ENCODE measurements around the gene ANKRD63. TPM values are rescaled to one million over a fixed set of nuclear protein-coding genes. Genes with fewer than 3 reads are reported as not detected.

Gene ANKRD63
- total RNA-seq, 1 experiment from 2014 or later: 0.72 TPM

DNA sequence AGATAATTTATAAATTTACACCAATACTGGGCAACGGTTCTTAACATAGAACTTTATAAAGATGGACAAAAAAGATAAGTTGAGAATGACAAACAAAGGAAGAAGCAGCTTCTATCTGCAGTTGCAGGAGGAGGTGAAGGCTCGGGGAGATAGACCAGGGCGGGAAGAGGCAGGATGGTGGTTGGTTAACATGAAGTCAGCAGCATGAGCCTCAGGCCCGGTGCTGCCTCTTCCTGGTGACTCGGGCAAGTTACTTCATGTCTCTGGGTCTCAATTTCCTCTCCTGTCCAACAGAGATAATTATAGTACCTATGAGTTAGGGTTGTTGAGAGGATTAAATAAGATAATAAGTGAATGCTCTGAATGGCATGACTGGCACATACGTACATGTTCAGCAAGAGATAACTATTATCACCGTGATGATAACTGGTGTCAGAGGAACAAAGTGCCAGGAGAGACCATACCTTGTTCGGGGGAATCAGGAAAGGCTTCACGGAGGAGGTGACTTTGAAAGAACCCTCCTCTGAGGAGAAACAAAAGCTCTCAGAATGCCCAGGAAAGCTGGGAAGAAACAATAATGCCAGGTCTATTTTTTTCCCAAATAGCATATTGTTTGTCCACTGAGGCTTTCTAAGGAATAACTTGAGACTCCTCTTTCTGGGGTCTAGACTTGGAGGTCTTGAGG lies 39.6 kb downstream of the ANKRD63 start:
- BruUV-seq (replicated peaks): no TSS peak
- Histone ChIP-seq H3K27me3 (ENCODE audit: control insufficient read depth, insufficient read depth, low read length) (no peaks in the 10 kb centered on the region), H3K4me3 (ENCODE audit: low read depth in 2 of 2, low read length in 2 of 2) (no peak overlapping the region), H3K36me3 (ENCODE audit: control insufficient read depth, insufficient read depth, low read length) (no peaks in the 10 kb centered on the region), H3K4me1 (ENCODE audit: control insufficient read depth, insufficient read depth, low read length) (peaks cover 16% of the 10 kb centered on the region), H3K9me3 (ENCODE audit: control insufficient read depth, insufficient read depth, low read depth, low read length) (no peaks in the 10 kb centered on the region), H3K27ac (ENCODE audit: low read length) (no peak overlapping the region)
- ATAC-seq: no peak
- ChIA-PET CTCF (no interaction called here), POLR2A (no interaction called here)
- in situ Hi-C loops (cut with HindIII; ENCODE audit: low pct_unique_long_range_greater_than_20kb, low sequenced_read_pairs) (no loop called here), intact Hi-C loops (cut with micrococcal nuclease; ENCODE audit: unreplicated experiment) (no loop called here)
- TF ChIP-seq POLR2AphosphoS5 (IDR thresholded peaks at IDR 0.05; ENCODE audit: low read depth, low read length) (no peak), SIN3A (IDR thresholded peaks at IDR 0.05; ENCODE audit: borderline replicate concordance, insufficient read depth, low read depth, low read length) (no peak), TCF7L2 (IDR thresholded peaks at IDR 0.05; ENCODE audit: low read depth, low read length) (no peak)
- TF ChIP-seq, protein P1, sequence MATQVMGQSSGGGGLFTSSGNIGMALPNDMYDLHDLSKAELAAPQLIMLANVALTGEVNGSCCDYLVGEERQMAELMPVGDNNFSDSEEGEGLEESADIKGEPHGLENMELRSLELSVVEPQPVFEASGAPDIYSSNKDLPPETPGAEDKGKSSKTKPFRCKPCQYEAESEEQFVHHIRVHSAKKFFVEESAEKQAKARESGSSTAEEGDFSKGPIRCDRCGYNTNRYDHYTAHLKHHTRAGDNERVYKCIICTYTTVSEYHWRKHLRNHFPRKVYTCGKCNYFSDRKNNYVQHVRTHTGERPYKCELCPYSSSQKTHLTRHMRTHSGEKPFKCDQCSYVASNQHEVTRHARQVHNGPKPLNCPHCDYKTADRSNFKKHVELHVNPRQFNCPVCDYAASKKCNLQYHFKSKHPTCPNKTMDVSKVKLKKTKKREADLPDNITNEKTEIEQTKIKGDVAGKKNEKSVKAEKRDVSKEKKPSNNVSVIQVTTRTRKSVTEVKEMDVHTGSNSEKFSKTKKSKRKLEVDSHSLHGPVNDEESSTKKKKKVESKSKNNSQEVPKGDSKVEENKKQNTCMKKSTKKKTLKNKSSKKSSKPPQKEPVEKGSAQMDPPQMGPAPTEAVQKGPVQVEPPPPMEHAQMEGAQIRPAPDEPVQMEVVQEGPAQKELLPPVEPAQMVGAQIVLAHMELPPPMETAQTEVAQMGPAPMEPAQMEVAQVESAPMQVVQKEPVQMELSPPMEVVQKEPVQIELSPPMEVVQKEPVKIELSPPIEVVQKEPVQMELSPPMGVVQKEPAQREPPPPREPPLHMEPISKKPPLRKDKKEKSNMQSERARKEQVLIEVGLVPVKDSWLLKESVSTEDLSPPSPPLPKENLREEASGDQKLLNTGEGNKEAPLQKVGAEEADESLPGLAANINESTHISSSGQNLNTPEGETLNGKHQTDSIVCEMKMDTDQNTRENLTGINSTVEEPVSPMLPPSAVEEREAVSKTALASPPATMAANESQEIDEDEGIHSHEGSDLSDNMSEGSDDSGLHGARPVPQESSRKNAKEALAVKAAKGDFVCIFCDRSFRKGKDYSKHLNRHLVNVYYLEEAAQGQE (IDR thresholded peaks at IDR 0.05; ENCODE audit: insufficient read depth in 1 of 2, low read depth in 2 of 2, low read length in 1 of 2): no peak
- TF ChIP-seq, protein P2, sequence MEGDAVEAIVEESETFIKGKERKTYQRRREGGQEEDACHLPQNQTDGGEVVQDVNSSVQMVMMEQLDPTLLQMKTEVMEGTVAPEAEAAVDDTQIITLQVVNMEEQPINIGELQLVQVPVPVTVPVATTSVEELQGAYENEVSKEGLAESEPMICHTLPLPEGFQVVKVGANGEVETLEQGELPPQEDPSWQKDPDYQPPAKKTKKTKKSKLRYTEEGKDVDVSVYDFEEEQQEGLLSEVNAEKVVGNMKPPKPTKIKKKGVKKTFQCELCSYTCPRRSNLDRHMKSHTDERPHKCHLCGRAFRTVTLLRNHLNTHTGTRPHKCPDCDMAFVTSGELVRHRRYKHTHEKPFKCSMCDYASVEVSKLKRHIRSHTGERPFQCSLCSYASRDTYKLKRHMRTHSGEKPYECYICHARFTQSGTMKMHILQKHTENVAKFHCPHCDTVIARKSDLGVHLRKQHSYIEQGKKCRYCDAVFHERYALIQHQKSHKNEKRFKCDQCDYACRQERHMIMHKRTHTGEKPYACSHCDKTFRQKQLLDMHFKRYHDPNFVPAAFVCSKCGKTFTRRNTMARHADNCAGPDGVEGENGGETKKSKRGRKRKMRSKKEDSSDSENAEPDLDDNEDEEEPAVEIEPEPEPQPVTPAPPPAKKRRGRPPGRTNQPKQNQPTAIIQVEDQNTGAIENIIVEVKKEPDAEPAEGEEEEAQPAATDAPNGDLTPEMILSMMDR (IDR thresholded peaks at IDR 0.05): no peak
- no peak for DNase-seq (ENCODE audit: low read depth, low spot score)

DNA sequence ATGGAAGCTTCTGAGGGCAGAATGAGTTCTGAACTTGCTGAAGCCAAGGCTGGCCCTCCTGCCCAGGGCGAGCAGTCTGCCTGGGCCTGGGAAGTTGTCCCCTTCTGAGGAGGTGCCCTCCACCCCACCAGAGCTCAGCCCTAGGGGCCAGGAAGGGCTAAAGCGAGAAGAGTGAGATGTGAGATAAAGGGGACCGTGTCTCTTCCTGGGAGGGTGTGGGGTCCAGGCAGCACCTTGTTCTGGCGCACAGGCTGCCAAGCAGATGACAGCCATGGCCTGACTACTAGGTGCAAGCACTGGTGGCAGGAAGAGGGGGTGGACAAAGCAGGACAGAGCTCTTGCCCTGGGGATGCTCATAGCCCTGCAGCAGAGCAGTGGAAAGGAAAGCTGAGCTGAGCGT lies 40.3 kb downstream of the ANKRD63 start:
- peaks cover 16% of the 10 kb centered on the region for H3K4me1 ChIP-seq (ENCODE audit: control insufficient read depth, insufficient read depth, low read length)
- POLR2A ChIA-PET: no interaction called here
- CTCF ChIA-PET: no interaction called here
- TF ChIP-seq SIN3A (IDR thresholded peaks at IDR 0.05; ENCODE audit: borderline replicate concordance, insufficient read depth, low read depth, low read length) (no peak), POLR2AphosphoS5 (IDR thresholded peaks at IDR 0.05; ENCODE audit: low read depth, low read length) (no peak)
- TF ChIP-seq, protein P2 (IDR thresholded peaks at IDR 0.05): no peak
- TF ChIP-seq, protein P1 (IDR thresholded peaks at IDR 0.05; ENCODE audit: insufficient read depth in 1 of 2, low read depth in 2 of 2, low read length in 1 of 2): no peak
- intact Hi-C loops (cut with micrococcal nuclease; ENCODE audit: unreplicated experiment) (no loop called here), in situ Hi-C loops (cut with HindIII; ENCODE audit: low pct_unique_long_range_greater_than_20kb, low sequenced_read_pairs) (no loop called here)
- no peaks in the 10 kb centered on the region for H3K36me3 ChIP-seq (ENCODE audit: control insufficient read depth, insufficient read depth, low read length)
- ATAC-seq: no peak
- H3K9me3 ChIP-seq (ENCODE audit: control insufficient read depth, insufficient read depth, low read depth, low read length): no peaks in the 10 kb centered on the region
- no peak for DNase-seq (ENCODE audit: low read depth, low spot score)
- no peak overlapping the region for H3K27ac ChIP-seq (ENCODE audit: low read length)
- H3K27me3 ChIP-seq (ENCODE audit: control insufficient read depth, insufficient read depth, low read length): no peaks in the 10 kb centered on the region
- no peak overlapping the region for H3K4me3 ChIP-seq (ENCODE audit: low read depth in 2 of 2, low read length in 2 of 2)
- no TSS peak for BruUV-seq (replicated peaks)
